HG02981 (cell line): Measurements from ENCODE around the gene RPSA.
"Not testable (repeated sequence)": the region's sequence is repeated elsewhere in the genome, so short reads cannot be mapped to it uniquely, and the experiment has no call there.

Source experiments
- ATAC-seq: cut with Tn5 transposase; IDR thresholded peaks from one replicate; pipeline ENCODE4 v1.9.1; 2021; ENCODE audit warnings: mild to moderate bottlenecking, moderate library complexity; ENCODE audit not compliant: unreplicated experiment

The RPSA gene

GRCh38 chr3:39418556-39419225 lies 12.2 kb downstream of the RPSA start:
- ATAC-seq = not testable (repeated sequence)

GRCh38 chr3:39419742-39420315 lies 13.3 kb downstream of the RPSA start:
- ATAC-seq = no peak

DNA sequence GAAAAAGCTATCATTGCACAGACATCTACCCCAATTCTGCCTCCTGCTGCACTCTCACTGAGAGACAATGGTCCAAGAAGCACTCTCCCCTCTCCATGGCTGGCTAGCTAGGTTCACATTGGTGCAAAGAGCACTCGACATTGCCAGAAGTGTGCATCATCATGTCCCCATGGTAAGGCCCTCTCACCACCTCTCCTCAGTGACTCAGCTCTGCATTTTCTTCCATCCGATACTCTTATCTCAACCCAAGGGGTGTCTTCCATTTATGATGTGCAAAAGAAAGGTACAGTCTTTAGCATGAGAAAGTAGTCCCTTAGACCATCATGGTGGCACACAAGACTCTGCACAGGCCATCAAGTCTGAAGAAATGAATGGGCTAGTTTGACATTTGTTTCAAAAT lies 14.0 kb downstream of the RPSA start:
- no peak for ATAC-seq

DNA sequence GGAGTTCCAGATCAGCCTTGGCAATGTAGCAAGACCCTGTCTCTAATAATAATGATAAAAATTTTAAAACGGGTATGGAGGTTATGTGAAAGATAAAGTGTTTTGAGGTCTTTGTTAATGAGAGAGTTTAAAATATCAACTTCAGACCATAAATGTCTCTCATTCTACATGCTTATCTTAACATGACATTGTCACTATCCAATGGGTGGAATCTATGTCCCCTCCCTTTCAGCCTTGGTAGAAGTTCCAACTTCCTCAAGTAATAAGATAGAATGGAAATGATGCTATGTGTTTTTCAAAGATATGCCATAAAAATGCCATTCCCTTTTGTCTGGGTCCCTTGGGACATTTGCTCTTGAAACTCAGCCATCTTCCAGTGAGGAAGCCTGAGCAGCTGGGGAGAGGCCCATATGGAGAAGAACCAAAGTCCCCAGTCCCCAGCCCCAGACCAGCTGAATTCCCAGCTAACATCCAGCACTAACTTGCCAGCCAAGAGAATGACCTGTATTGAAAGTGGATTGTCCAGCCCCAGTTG lies 17.0 kb downstream of the RPSA start:
- no peak for ATAC-seq

DNA sequence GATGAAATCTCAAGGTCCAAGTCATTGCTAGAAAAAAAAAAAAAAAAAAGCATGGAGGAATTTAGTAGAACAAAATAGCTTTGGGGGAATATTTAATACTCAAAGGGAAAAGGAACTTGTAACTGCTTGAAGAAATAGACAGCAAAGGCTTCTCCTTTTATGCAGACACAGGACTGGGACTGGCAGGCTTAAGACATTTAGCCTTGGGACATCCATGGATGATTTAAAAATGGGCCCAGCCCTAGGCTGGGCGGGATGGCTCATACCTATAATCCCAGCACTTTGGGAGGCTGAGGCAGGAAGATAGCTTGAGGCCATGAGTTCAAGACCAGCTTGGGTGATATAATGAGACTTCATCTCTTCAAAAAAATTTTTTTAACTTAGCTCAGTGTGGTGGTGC lies 19.8 kb downstream of the RPSA start:
- ATAC-seq = no peak

DNA sequence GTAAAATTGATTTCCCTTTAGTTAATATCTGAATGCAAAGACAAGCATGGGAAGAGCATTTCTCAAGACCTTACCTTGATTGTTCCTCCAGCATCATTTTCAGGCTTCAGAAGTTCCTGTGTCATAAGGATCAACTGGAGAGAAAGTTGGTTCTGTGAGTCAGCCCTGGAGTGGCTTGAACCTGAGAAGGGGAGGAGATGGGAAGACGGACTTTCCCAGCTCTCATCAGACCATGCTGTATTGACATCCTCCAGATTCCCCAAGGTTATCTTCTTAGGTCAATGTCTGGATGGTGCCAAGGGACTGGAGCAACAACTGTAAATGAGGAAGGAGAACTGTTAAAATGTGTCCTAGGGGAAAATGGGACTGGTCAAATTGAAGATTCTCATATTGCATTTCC lies 21.0 kb downstream of the RPSA start:
- ATAC-seq = no peak

DNA sequence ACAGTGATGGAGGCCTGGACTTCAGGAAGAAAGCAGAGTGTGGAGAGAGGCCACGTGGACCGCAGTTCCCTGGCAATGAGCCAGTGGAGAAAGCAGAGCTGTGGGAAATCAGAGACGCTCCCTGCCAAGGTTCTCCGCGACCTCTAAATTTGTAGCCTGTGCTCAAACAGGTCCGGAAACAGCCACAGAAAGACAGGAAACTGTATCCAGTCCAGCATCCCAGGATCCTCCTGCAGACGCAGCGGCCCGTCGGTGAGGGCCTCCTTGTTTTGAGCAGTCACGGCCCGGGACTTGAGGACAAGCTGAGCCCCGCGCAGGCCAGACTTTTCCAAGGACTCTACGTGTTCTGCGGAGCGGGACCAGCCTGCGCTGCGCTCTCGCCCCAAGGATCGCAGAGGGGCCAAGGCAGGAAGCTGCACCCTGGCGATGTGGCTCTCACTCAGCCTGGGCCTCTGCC lies 22.3 kb downstream of the RPSA start:
- ATAC-seq = no peak

- ATAC-seq = no peak
These were observed 22.9 kb downstream of the RPSA start for GRCh38 chr3:39429466-39429865.

DNA sequence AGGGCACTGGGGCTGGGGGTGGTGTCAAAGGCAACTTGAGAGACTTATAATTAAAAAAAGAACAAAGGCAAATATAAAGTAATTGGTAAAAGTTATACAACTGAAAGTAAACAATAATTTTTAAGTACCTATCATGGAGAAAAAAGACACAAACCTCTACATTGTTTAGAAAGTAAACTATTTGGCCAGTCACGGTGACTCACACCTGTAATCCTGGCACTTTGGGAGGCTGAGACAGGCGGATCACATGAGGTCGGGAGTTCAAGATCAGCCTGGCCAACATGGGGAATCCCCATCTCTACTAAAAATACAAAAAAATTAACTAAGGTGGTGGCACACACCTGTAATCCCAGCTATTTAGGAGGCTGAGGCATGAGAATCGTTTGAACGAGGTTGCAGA lies 25.8 kb downstream of the RPSA start:
- no peak for ATAC-seq

DNA sequence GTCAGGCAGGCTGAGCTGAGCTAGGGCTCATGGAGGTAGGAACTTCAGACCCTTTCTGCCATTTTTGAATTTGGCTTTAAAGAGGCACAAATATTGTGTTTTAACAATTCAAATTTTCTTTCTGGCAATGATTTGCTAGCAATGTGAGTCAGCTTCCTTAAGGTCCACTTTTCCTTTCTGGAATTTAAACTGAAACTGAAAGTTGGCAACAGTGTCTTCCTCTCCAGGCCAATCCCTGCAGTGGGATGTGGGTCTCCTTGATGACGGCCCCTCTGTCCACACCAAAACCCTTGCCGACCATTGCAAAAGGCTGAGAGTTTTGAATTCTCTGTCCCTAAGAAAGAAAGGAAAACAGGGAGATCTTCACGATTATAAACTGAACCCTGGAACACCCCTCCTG lies 27.1 kb downstream of the RPSA start:
- no peak for ATAC-seq

DNA sequence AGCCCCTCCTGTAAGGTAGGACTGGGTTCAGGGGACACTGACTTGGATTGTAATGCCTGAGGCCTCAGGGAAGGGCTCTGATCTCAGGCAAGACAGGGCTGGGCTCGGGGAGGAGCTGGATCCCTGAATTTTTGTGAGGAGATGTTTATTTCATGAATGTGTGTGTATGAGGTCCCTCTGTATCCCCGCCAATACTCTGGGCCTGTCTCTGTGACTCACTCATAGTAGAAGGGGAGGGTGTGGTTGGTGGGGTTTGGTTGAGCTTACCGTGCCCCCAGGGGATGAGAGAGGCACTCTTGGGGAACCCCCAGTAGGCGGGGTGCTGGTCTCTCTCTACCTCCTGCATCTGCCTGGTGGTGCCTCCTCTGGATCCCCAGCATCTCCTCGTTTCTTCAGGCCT lies 28.1 kb downstream of the RPSA start:
- ATAC-seq = peak; percentile 57

DNA sequence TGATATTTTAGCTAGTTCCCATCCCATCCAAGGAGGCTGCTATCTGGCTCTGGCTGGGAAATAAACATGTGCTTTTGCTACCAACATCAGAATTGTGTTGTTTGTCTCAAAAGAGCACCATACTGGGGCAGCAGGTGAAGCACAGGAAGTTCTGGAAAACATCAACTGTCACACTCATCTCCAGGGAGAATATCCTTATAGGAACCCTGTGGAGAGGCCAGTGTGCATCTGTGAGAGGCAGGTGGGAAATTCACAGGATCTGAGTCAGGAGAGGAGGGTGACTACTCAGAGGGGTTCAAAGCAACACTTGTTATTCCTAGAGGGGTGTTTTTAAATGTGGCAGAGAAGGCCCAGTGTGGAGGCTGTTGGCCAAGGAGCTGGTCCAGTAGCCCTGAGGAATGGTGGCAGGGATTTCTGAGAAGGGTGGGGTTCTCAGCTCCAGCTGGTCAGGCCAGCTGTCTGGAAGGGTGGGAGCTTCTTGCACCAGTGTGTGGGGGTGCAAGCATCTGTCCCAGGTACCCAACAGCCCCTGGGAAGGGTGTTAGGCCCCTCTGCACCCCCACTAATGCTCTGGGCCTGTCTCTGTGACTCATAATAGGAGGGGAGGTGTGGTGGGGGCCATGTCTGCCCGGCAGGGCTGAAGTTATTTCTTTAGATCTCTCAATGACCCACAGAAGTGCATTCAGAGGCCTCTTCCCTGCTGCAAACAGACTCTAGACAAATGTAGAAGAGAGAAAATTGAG lies 28.7 kb downstream of the RPSA start:
- no peak for ATAC-seq

DNA sequence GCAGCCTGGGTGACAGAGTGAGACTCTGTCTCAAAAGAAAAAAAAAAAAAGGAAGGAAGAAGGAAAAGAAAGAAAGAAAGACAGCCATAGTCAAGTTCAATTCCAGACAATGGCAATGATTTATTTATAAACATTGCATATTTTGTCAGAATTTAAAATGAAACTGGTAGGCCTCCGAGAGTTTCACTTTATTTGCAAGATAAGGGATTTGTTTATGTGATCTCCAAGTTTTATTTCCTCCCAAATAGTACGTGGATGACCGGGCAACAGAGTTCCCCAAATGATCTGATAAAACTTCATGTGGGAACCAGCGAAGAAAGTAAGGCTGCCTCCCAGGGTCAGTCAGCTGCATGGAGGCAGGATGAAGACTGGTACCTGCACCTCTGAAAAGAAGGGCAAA lies 32.4 kb downstream of the RPSA start:
- ATAC-seq = no peak

GRCh38 chr3:39440316-39440715 lies 33.8 kb downstream of the RPSA start:
- no peak for ATAC-seq

GRCh38 chr3:39443530-39443929 lies 37.0 kb downstream of the RPSA start:
- ATAC-seq = no peak

DNA sequence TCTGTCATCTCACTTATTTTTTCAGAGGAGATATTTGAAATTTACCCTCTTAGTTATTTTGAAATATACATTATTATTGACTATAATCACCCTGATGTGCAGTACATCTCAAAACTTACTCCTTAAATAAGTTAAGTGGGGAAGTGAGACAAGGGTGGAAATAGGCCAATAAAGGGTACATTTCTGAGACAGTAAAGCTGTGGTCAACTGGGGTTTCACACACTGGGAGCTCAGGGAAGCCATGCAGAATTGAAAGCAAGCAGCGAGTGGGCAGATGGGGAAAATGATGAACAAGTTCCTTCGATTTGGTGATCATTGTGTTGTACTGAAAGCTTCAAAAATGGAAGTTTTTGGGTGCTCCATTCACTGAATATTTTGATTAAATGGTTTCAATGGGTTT lies 39.4 kb downstream of the RPSA start:
- no peak for ATAC-seq

- no peak for ATAC-seq
These were observed 39.9 kb downstream of the RPSA start for GRCh38 chr3:39446444-39446843.

GRCh38 chr3:39447637-39448483 lies 41.3 kb downstream of the RPSA start:
- peak; percentile 91 for ATAC-seq

GRCh38 chr3:39448506-39449233 lies 42.1 kb downstream of the RPSA start:
- ATAC-seq = no peak

GRCh38 chr3:39449796-39450195 lies 43.3 kb downstream of the RPSA start:
- ATAC-seq = no peak
